HepG2 (cell line): ENCODE data around the gene SPHK1. TPM values are rescaled to one million over a fixed set of nuclear protein-coding genes. Genes with fewer than 3 reads are reported as not detected.
A peak's percentile ranks its signal among the peaks of the same experiment; 100 is the strongest.

ENCODE experiments used
- ARNTL ChIP-seq: sonication (generic); formaldehyde crosslinking; IDR thresholded peaks from 2 replicates; pipeline ENCODE4 v1.4.0; 2020; ENCODE audit warnings: mild to moderate bottlenecking, missing genetic modification reagents
- CAMTA2 ChIP-seq: sonication (generic); formaldehyde crosslinking; IDR thresholded peaks from 2 replicates; pipeline ENCODE4 v1.4.0; 2020; ENCODE audit warnings: mild to moderate bottlenecking, missing genetic modification reagents, borderline replicate concordance
- GTF2F1 ChIP-seq: fragments of 150-350 bp; IDR thresholded peaks from 2 replicates; pipeline ENCODE4 v1.6.1; 2014; ENCODE audit warnings: low read length
- HNF4A ChIP-seq: sonication (generic); formaldehyde crosslinking; IDR thresholded peaks from 2 replicates; pipeline ENCODE4 v1.4.0; 2020; ENCODE audit warnings: missing genetic modification reagents
- MED1 ChIP-seq: sonication (generic); formaldehyde crosslinking; IDR thresholded peaks from 2 replicates; pipeline ENCODE4 v1.4.0; 2020; ENCODE audit warnings: missing genetic modification reagents
- NPAS2 ChIP-seq: sonication (generic); formaldehyde crosslinking; IDR thresholded peaks from 2 replicates; pipeline ENCODE4 v1.8.0; 2022; ENCODE audit warnings: mild to moderate bottlenecking, missing genetic modification reagents, borderline replicate concordance
- RNF2 ChIP-seq: fragments of 450-650 bp; conservative IDR thresholded peaks from 2 replicates; pipeline ENCODE4 v1.6.1; 2016; ENCODE audit warnings: low read depth
- RXRB ChIP-seq: IDR thresholded peaks from 2 replicates; pipeline ENCODE4 v1.6.1; 2016; ENCODE audit warnings: borderline replicate concordance, missing genetic modification reagents, missing compliant biosample characterization
- SYNCRIP ChIP-seq: fragments of 200-400 bp; formaldehyde crosslinking; IDR thresholded peaks from 2 replicates; pipeline ENCODE4 v1.6.1; 2018; ENCODE audit warnings: mild to moderate bottlenecking, low read depth, low read length; ENCODE audit not compliant: insufficient read depth
- TP53 ChIP-seq: sonication (generic); formaldehyde crosslinking; conservative IDR thresholded peaks from 2 replicates; pipeline ENCODE4 v1.4.0; 2020; ENCODE audit warnings: missing genetic modification reagents
- ZBTB1 ChIP-seq: sonication (generic); formaldehyde crosslinking; IDR thresholded peaks from 2 replicates; pipeline ENCODE4 v1.4.0; 2020; ENCODE audit warnings: missing genetic modification reagents, borderline replicate concordance
- ZNF549 ChIP-seq: sonication (generic); formaldehyde crosslinking; IDR thresholded peaks from 2 replicates; pipeline ENCODE4 v1.5.0; 2020; ENCODE audit warnings: missing genetic modification reagents
- ZNF616 ChIP-seq: sonication (generic); formaldehyde crosslinking; IDR thresholded peaks from 2 replicates; pipeline ENCODE4 v1.5.0; 2020; ENCODE audit warnings: low read depth, mild to moderate bottlenecking, missing genetic modification reagents
- polyA plus RNA-seq, 8 experiments: library from polyadenylated mRNA; depleted of rRNA in 3 of 8; stranded (reverse) in 7 of 8; unstranded in 1 of 8; fragments of >200 nt; fragmentation: Illumina TruSeq in 4 of 8; extraction: Trizol in 4 of 8; gene quantifications; 2 replicates each; pipeline versions ENCODE4 v1.2.1 to v1.2.3, GENCODE V29; 2011 to 2016; ENCODE audit warnings: low read depth in 4 of 8, missing spikeins in 1 of 8, mixed read lengths in 1 of 8; ENCODE audit not compliant: insufficient read depth in 1 of 8
- total RNA-seq, 5 experiments: library from RNA; depleted of rRNA; stranded (reverse); fragments of >200 nt; fragmentation: Illumina TruSeq; extraction: Trizol; gene quantifications; 2 replicates each; pipeline ENCODE4 v1.2.3, GENCODE V29; 2016; ENCODE audit warnings: low read depth in 1 of 5
- TF ChIP-seq, protein P1 (sequence below): sonication (generic); formaldehyde crosslinking; IDR thresholded peaks from 2 replicates; pipeline ENCODE4 v1.9.0; 2021; ENCODE audit warnings: missing genetic modification reagents, mild to moderate bottlenecking, borderline replicate concordance
- TF ChIP-seq, protein P2 (sequence below): sonication (generic); formaldehyde crosslinking; IDR thresholded peaks from 2 replicates; pipeline ENCODE4 v1.5.0; 2020; ENCODE audit warnings: mild to moderate bottlenecking, missing genetic modification reagents
- TF ChIP-seq, protein P3 (sequence below): sonication (generic); formaldehyde crosslinking; conservative IDR thresholded peaks from 2 replicates; pipeline ENCODE4 v1.8.0; 2022; ENCODE audit warnings: low read depth, missing genetic modification reagents
- TF ChIP-seq, protein P4 (sequence below): sonication (generic); formaldehyde crosslinking; IDR thresholded peaks from 2 replicates; pipeline ENCODE4 v1.4.0; 2020; ENCODE audit warnings: missing genetic modification reagents, mild to moderate bottlenecking, borderline replicate concordance
- TF ChIP-seq, protein P5 (sequence below): sonication (generic); formaldehyde crosslinking; IDR thresholded peaks from 2 replicates; pipeline ENCODE4 v1.5.1; 2020; ENCODE audit warnings: missing genetic modification reagents, mild to moderate bottlenecking, borderline replicate concordance

SPHK1 gene
- total and polyA plus RNA-seq, 2 of the 13 experiments (the other 11 are each of a cell fraction or from before 2014, with no cell fraction given), result 129 to 160 TPM

DNA sequence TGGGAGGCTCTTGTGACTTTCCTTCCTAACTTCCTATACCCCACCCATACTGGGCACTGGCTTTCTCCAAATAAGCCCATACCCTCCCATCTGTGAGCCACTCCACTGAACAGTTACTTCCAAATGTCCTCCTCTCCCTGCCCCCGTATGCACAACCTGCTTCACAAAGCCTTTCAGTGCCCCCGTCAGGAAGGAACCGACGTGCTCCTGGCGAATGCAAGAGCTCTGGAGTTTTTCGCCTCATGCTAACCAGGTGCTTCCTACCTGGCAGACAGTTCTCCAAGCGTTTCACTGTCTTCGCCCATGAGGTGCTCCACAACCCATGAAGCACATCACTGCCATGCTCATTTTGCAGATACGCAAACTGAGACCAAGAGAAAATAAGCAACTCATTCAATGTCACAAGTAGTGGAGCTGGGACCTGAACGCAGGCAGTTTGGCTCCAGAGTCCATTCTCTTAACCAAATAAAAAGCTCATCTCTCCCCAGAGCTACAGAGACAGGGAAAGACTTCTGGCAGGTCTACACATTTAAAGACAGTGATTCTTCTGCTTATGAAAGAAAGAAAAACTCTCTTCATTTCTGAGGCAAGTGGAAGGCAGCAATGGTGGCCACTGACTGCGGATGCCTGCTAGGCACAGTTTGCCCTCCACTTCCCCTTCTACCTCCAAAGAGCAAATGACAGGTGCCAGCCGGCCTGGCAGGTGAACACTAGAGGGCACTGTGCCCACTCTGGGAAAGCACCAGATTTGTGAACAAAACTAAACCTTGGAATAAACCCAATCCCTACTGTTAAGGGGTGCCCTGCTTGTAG, 23.8 kb downstream of the SPHK1 start (continued):
- TF ChIP-seq, protein P1, sequence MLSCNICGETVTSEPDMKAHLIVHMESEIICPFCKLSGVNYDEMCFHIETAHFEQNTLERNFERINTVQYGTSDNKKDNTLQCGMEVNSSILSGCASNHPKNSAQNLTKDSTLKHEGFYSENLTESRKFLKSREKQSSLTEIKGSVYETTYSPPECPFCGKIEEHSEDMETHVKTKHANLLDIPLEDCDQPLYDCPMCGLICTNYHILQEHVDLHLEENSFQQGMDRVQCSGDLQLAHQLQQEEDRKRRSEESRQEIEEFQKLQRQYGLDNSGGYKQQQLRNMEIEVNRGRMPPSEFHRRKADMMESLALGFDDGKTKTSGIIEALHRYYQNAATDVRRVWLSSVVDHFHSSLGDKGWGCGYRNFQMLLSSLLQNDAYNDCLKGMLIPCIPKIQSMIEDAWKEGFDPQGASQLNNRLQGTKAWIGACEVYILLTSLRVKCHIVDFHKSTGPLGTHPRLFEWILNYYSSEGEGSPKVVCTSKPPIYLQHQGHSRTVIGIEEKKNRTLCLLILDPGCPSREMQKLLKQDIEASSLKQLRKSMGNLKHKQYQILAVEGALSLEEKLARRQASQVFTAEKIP (CRISPR knock-in tag), result no peak
- TF ChIP-seq ZBTB1 (CRISPR knock-in tag), result no peak
- TF ChIP-seq, protein P2, sequence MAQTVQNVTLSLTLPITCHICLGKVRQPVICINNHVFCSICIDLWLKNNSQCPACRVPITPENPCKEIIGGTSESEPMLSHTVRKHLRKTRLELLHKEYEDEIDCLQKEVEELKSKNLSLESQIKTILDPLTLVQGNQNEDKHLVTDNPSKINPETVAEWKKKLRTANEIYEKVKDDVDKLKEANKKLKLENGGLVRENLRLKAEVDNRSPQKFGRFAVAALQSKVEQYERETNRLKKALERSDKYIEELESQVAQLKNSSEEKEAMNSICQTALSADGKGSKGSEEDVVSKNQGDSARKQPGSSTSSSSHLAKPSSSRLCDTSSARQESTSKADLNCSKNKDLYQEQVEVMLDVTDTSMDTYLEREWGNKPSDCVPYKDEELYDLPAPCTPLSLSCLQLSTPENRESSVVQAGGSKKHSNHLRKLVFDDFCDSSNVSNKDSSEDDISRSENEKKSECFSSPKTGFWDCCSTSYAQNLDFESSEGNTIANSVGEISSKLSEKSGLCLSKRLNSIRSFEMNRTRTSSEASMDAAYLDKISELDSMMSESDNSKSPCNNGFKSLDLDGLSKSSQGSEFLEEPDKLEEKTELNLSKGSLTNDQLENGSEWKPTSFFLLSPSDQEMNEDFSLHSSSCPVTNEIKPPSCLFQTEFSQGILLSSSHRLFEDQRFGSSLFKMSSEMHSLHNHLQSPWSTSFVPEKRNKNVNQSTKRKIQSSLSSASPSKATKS (CRISPR knock-in tag), result no peak
- TF ChIP-seq NPAS2 (CRISPR knock-in tag), result no peak
- TF ChIP-seq CAMTA2 (CRISPR knock-in tag), result no peak
- 0 out of 2 replicates have a peak, but pooled peaks have one; percentile 29 for TF ChIP-seq ARNTL (CRISPR knock-in tag)
- TF ChIP-seq MED1 (CRISPR knock-in tag), result peak; percentile 25; the same call in 1 of the 2 replicates
- peak; percentile 53 for TF ChIP-seq HNF4A (CRISPR knock-in tag)
- TF ChIP-seq, protein P3, sequence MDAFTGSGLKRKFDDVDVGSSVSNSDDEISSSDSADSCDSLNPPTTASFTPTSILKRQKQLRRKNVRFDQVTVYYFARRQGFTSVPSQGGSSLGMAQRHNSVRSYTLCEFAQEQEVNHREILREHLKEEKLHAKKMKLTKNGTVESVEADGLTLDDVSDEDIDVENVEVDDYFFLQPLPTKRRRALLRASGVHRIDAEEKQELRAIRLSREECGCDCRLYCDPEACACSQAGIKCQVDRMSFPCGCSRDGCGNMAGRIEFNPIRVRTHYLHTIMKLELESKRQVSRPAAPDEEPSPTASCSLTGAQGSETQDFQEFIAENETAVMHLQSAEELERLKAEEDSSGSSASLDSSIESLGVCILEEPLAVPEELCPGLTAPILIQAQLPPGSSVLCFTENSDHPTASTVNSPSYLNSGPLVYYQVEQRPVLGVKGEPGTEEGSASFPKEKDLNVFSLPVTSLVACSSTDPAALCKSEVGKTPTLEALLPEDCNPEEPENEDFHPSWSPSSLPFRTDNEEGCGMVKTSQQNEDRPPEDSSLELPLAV (CRISPR knock-in tag), result no peak
- TF ChIP-seq GTF2F1, result no peak
- TF ChIP-seq, protein P4, sequence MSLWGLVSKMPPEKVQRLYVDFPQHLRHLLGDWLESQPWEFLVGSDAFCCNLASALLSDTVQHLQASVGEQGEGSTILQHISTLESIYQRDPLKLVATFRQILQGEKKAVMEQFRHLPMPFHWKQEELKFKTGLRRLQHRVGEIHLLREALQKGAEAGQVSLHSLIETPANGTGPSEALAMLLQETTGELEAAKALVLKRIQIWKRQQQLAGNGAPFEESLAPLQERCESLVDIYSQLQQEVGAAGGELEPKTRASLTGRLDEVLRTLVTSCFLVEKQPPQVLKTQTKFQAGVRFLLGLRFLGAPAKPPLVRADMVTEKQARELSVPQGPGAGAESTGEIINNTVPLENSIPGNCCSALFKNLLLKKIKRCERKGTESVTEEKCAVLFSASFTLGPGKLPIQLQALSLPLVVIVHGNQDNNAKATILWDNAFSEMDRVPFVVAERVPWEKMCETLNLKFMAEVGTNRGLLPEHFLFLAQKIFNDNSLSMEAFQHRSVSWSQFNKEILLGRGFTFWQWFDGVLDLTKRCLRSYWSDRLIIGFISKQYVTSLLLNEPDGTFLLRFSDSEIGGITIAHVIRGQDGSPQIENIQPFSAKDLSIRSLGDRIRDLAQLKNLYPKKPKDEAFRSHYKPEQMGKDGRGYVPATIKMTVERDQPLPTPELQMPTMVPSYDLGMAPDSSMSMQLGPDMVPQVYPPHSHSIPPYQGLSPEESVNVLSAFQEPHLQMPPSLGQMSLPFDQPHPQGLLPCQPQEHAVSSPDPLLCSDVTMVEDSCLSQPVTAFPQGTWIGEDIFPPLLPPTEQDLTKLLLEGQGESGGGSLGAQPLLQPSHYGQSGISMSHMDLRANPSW (CRISPR knock-in tag), result no peak
- no peak for TF ChIP-seq TP53 (CRISPR knock-in tag)
- no peak for TF ChIP-seq ZNF616
- TF ChIP-seq RNF2, result no peak
- TF ChIP-seq, protein P5, sequence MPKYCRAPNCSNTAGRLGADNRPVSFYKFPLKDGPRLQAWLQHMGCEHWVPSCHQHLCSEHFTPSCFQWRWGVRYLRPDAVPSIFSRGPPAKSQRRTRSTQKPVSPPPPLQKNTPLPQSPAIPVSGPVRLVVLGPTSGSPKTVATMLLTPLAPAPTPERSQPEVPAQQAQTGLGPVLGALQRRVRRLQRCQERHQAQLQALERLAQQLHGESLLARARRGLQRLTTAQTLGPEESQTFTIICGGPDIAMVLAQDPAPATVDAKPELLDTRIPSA, result no peak
- no peak for TF ChIP-seq ZNF549
- TF ChIP-seq SYNCRIP, result no peak
- peak; percentile 29; the same call in 1 of the 2 replicates for TF ChIP-seq RXRB (CRISPR knock-in tag)
